Measurements from ENCODE around the gene SNAPC4.

Gene SNAPC4

GRCh38 chr9:136436055-136436634, 36.2 kb upstream of the SNAPC4 start:
- Histone ChIP-seq H3K18ac (ENCODE audit: low read length) (no peak overlapping the region), H3K4me2 (ENCODE audit: insufficient read depth, low read length, poor library complexity, severe bottlenecking) (no peak overlapping the region), H3K4me1 (ENCODE audit: control insufficient read depth in 2 of 2, insufficient read depth in 1 of 2, low read depth in 1 of 2, low read length in 2 of 2) (peaks cover 8 to 17% of the 10 kb centered on the region in 2 donors), H4K8ac (ENCODE audit: low read depth, low read length) (no peak overlapping the region), H2BK15ac (ENCODE audit: low read length) (no peak overlapping the region), H3K14ac (ENCODE audit: low read length) (no peak overlapping the region), H3K4me3 (ENCODE audit: low read length in 2 of 2) (no peak overlapping the region), H2BK5ac (ENCODE audit: low read length) (no peak overlapping the region), H2BK120ac (ENCODE audit: low read depth, low read length) (no peak overlapping the region), H3K27ac (replicated peaks; ENCODE audit: low read length) (no peak overlapping the region), H3K9me3 (replicated peaks in 1 of 2; ENCODE audit: control insufficient read depth in 2 of 2, insufficient read depth in 1 of 2, low read depth in 1 of 2, low read length in 2 of 2) (no peaks in the 10 kb centered on the region), H2BK12ac (ENCODE audit: low read length) (no peak overlapping the region), H3K4ac (ENCODE audit: low read length) (no peak overlapping the region), H2AK5ac (ENCODE audit: low read depth, low read length) (no peak overlapping the region), H4K91ac (ENCODE audit: low read depth, low read length, poor library complexity) (no peak overlapping the region), H3K9ac (ENCODE audit: low read depth, low read length, poor library complexity) (peak overlapping the region; percentile 70), H3K23ac (ENCODE audit: low read depth, low read length, poor library complexity) (no peak overlapping the region), H2AFZ (ENCODE audit: low read length) (no peak overlapping the region), H3K36me3 (replicated peaks in 1 of 2; ENCODE audit: control insufficient read depth in 2 of 2, insufficient read depth in 2 of 2, low read length in 2 of 2) (peaks cover 12 to 65% of the 10 kb centered on the region in 2 donors), H3K79me1 (ENCODE audit: low read depth, low read length) (peaks cover 18% of the 10 kb centered on the region), H3K27me3 (ENCODE audit: control insufficient read depth in 3 of 3, insufficient read depth in 3 of 3, low read depth in 1 of 3, low read length in 3 of 3) (no peaks in the 10 kb centered on the region)
- no CpG with 5 or more reads among the region's 25 CpGs for WGBS, 2 donors (ENCODE audit: extremely low coverage in 2 of 2, insufficient read length in 2 of 2, insufficient replicate concordance in 1 of 2)
- DNase-seq (ENCODE audit: low spot score) = no peak

GRCh38 chr9:136434580-136435169, 34.7 kb upstream of the SNAPC4 start:
- Histone ChIP-seq H4K91ac (ENCODE audit: low read depth, low read length, poor library complexity) (no peak overlapping the region), H2AK5ac (ENCODE audit: low read depth, low read length) (no peak overlapping the region), H3K9ac (ENCODE audit: low read depth, low read length, poor library complexity) (no peak overlapping the region), H3K9me3 (replicated peaks in 1 of 2; ENCODE audit: control insufficient read depth in 2 of 2, insufficient read depth in 1 of 2, low read depth in 1 of 2, low read length in 2 of 2) (no peaks in the 10 kb centered on the region), H3K79me1 (ENCODE audit: low read depth, low read length) (peaks cover 18% of the 10 kb centered on the region), H2BK5ac (ENCODE audit: low read length) (no peak overlapping the region), H3K27ac (replicated peaks; ENCODE audit: low read length) (no peak overlapping the region), H2BK15ac (ENCODE audit: low read length) (no peak overlapping the region), H3K23ac (ENCODE audit: low read depth, low read length, poor library complexity) (no peak overlapping the region), H3K14ac (ENCODE audit: low read length) (no peak overlapping the region), H3K18ac (ENCODE audit: low read length) (no peak overlapping the region), H2BK120ac (ENCODE audit: low read depth, low read length) (no peak overlapping the region), H2AFZ (ENCODE audit: low read length) (no peak overlapping the region), H3K36me3 (replicated peaks in 1 of 2; ENCODE audit: control insufficient read depth in 2 of 2, insufficient read depth in 2 of 2, low read length in 2 of 2) (peaks cover 8 to 64% of the 10 kb centered on the region in 2 donors), H3K4me2 (ENCODE audit: insufficient read depth, low read length, poor library complexity, severe bottlenecking) (no peak overlapping the region), H3K27me3 (ENCODE audit: control insufficient read depth in 3 of 3, insufficient read depth in 3 of 3, low read depth in 1 of 3, low read length in 3 of 3) (no peaks in the 10 kb centered on the region), H3K4me3 (ENCODE audit: low read length in 2 of 2) (no peak overlapping the region), H3K4me1 (ENCODE audit: control insufficient read depth in 2 of 2, insufficient read depth in 1 of 2, low read depth in 1 of 2, low read length in 2 of 2) (peaks cover 7 to 12% of the 10 kb centered on the region in 2 donors), H2BK12ac (ENCODE audit: low read length) (no peak overlapping the region), H3K4ac (ENCODE audit: low read length) (no peak overlapping the region), H4K8ac (ENCODE audit: low read depth, low read length) (no peak overlapping the region)
- no peak for DNase-seq (ENCODE audit: low spot score)
- no CpG with 5 or more reads among the region's 17 CpGs for WGBS, 2 donors (ENCODE audit: extremely low coverage in 2 of 2, insufficient read length in 2 of 2, insufficient replicate concordance in 1 of 2)

- Histone ChIP-seq H3K27me3 (ENCODE audit: control insufficient read depth in 3 of 3, insufficient read depth in 3 of 3, low read depth in 1 of 3, low read length in 3 of 3) (no peaks in the 10 kb centered on the region), H3K9ac (ENCODE audit: low read depth, low read length, poor library complexity) (peak overlapping the region; percentile 77), H2BK5ac (ENCODE audit: low read length) (no peak overlapping the region), H3K4me3 (ENCODE audit: low read length in 2 of 2) (no peak overlapping the region), H3K9me3 (replicated peaks in 1 of 2; ENCODE audit: control insufficient read depth in 2 of 2, insufficient read depth in 1 of 2, low read depth in 1 of 2, low read length in 2 of 2) (no peaks in the 10 kb centered on the region), H3K18ac (ENCODE audit: low read length) (no peak overlapping the region), H3K14ac (ENCODE audit: low read length) (no peak overlapping the region), H2AK5ac (ENCODE audit: low read depth, low read length) (no peak overlapping the region), H3K79me1 (ENCODE audit: low read depth, low read length) (peaks cover 16% of the 10 kb centered on the region), H3K23ac (ENCODE audit: low read depth, low read length, poor library complexity) (peak overlapping the region; percentile 55), H4K8ac (ENCODE audit: low read depth, low read length) (peak overlapping the region; percentile 43), H3K27ac (replicated peaks; ENCODE audit: low read length) (no peak overlapping the region), H3K4me2 (ENCODE audit: insufficient read depth, low read length, poor library complexity, severe bottlenecking) (no peak overlapping the region), H2BK12ac (ENCODE audit: low read length) (no peak overlapping the region), H3K36me3 (replicated peaks in 1 of 2; ENCODE audit: control insufficient read depth in 2 of 2, insufficient read depth in 2 of 2, low read length in 2 of 2) (peaks cover 12 to 71% of the 10 kb centered on the region in 2 donors), H2BK120ac (ENCODE audit: low read depth, low read length) (no peak overlapping the region), H2BK15ac (ENCODE audit: low read length) (no peak overlapping the region), H3K4ac (ENCODE audit: low read length) (no peak overlapping the region), H2AFZ (ENCODE audit: low read length) (no peak overlapping the region), H4K91ac (ENCODE audit: low read depth, low read length, poor library complexity) (no peak overlapping the region), H3K4me1 (ENCODE audit: control insufficient read depth in 2 of 2, insufficient read depth in 1 of 2, low read depth in 1 of 2, low read length in 2 of 2) (peaks cover 7 to 12% of the 10 kb centered on the region in 2 donors)
- DNase-seq (ENCODE audit: low spot score) = no peak
- WGBS, 2 donors (ENCODE audit: extremely low coverage in 2 of 2, insufficient read length in 2 of 2, insufficient replicate concordance in 1 of 2) = no CpG with 5 or more reads among the region's 37 CpGs
Observed at GRCh38 chr9:136433849-136434579, 34.0 kb upstream of the SNAPC4 start.

- peaks cover 17 to 79% of the 10 kb centered on the region in 2 donors for H3K36me3 ChIP-seq (replicated peaks in 1 of 2; ENCODE audit: control insufficient read depth in 2 of 2, insufficient read depth in 2 of 2, low read length in 2 of 2)
- H3K9ac ChIP-seq (ENCODE audit: low read depth, low read length, poor library complexity) = no peak overlapping the region
- peak overlapping the region; percentile 55 for H3K23ac ChIP-seq (ENCODE audit: low read depth, low read length, poor library complexity)
- H3K79me1 ChIP-seq (ENCODE audit: low read depth, low read length) = peaks cover 11% of the 10 kb centered on the region
- H2BK5ac ChIP-seq (ENCODE audit: low read length) = peak overlapping the region; percentile 39
- no peak overlapping the region for H4K91ac ChIP-seq (ENCODE audit: low read depth, low read length, poor library complexity)
- H3K4me3 ChIP-seq (ENCODE audit: low read length in 2 of 2) = no peak overlapping the region
- no CpG with 5 or more reads among the region's 36 CpGs for WGBS, 2 donors (ENCODE audit: extremely low coverage in 2 of 2, insufficient read length in 2 of 2, insufficient replicate concordance in 1 of 2)
- H2BK120ac ChIP-seq (ENCODE audit: low read depth, low read length) = no peak overlapping the region
- peaks cover 6 to 9% of the 10 kb centered on the region in 2 donors for H3K4me1 ChIP-seq (ENCODE audit: control insufficient read depth in 2 of 2, insufficient read depth in 1 of 2, low read depth in 1 of 2, low read length in 2 of 2)
- no peak overlapping the region for H2BK15ac ChIP-seq (ENCODE audit: low read length)
- no peak overlapping the region for H3K27ac ChIP-seq (replicated peaks; ENCODE audit: low read length)
- no peak overlapping the region for H2BK12ac ChIP-seq (ENCODE audit: low read length)
- no peak for DNase-seq (ENCODE audit: low spot score)
- H3K27me3 ChIP-seq (ENCODE audit: control insufficient read depth in 3 of 3, insufficient read depth in 3 of 3, low read depth in 1 of 3, low read length in 3 of 3) = no peaks in the 10 kb centered on the region
- H2AFZ ChIP-seq (ENCODE audit: low read length) = no peak overlapping the region
- no peak overlapping the region for H3K4ac ChIP-seq (ENCODE audit: low read length)
- no peak overlapping the region for H3K14ac ChIP-seq (ENCODE audit: low read length)
- H2AK5ac ChIP-seq (ENCODE audit: low read depth, low read length) = no peak overlapping the region
- no peak overlapping the region for H3K18ac ChIP-seq (ENCODE audit: low read length)
- no peaks in the 10 kb centered on the region for H3K9me3 ChIP-seq (replicated peaks in 1 of 2; ENCODE audit: control insufficient read depth in 2 of 2, insufficient read depth in 1 of 2, low read depth in 1 of 2, low read length in 2 of 2)
- no peak overlapping the region for H4K8ac ChIP-seq (ENCODE audit: low read depth, low read length)
- no peak overlapping the region for H3K4me2 ChIP-seq (ENCODE audit: insufficient read depth, low read length, poor library complexity, severe bottlenecking)
Observed at GRCh38 chr9:136433043-136433715, 33.2 kb upstream of the SNAPC4 start.

All from neuronal stem cell (in vitro differentiated cells).